Measurements from ENCODE around the gene DISC1.

- TF ChIP-seq REST (IDR thresholded peaks at IDR 0.05; ENCODE audit: borderline replicate concordance in 1 of 2, low read depth in 1 of 2, low read length in 2 of 2): no peak
- no peak for TF ChIP-seq ZNF503 (CRISPR knock-in tag; IDR thresholded peaks at IDR 0.05)
- TF ChIP-seq CTCF (CRISPR knock-in tag; IDR thresholded peaks at IDR 0.05): no peak
- TF ChIP-seq ZNF883 (CRISPR knock-in tag; IDR thresholded peaks at IDR 0.05; ENCODE audit: not compliant biosample characterization): no peak
- no peak for TF ChIP-seq TERF1 (CRISPR knock-in tag; IDR thresholded peaks at IDR 0.05)
- TF ChIP-seq MAFK (conservative IDR thresholded peaks at IDR 0.05 in 1 of 2, IDR thresholded peaks at IDR 0.05 in 1 of 2; ENCODE audit: low read length in 2 of 2): no peak
- no peak for TF ChIP-seq JUNB (CRISPR knock-in tag; IDR thresholded peaks at IDR 0.05; ENCODE audit: borderline replicate concordance)
Measured at GRCh38 chr1:231733063-231733462, 106.5 kb downstream of the DISC1 start.
